Neural cell (in vitro differentiated cells): ENCODE data around the gene LUC7L2. TPM values are rescaled to one million over a fixed set of nuclear protein-coding genes. Genes with fewer than 3 reads are reported as not detected.

Experiments
- H2AFZ ChIP-seq: fragments of 200-600, 300-800 bp; sonication (generic), shearing (Covaris generic); 2 replicates; pipeline ENCODE4 v1.6.0; 2014; ENCODE audit warnings: low read depth, mild to moderate bottlenecking, antibody characterized with exemption, low read length, moderate library complexity
- H3F3A ChIP-seq: fragments of 200-600 bp; shearing (Covaris generic); 2 replicates; pipeline ENCODE4 v1.6.1; 2016; ENCODE audit warnings: mild to moderate bottlenecking, moderate library complexity, mixed read lengths, antibody characterized with exemption, low read length; ENCODE audit not compliant: insufficient read depth, poor library complexity, severe bottlenecking
- H3K27ac ChIP-seq: fragments of 200-600, 300-800 bp; sonication (generic), shearing (Covaris generic); 2 replicates; pipeline ENCODE4 v1.5.1; 2014; ENCODE audit warnings: mild to moderate bottlenecking, low read length, moderate library complexity
- H3K27me3 ChIP-seq: fragments of 300-800, 200-600 bp; sonication (generic), shearing (Covaris generic); 2 replicates; pipeline ENCODE4 v1.6.0; 2014; ENCODE audit warnings: mild to moderate bottlenecking, low read depth, low read length, moderate library complexity; ENCODE audit not compliant: insufficient read depth
- H3K36me3 ChIP-seq: fragments of 300-800, 200-600 bp; sonication (generic), shearing (Covaris generic); 2 replicates; pipeline ENCODE4 v1.5.1; 2014; ENCODE audit warnings: mild to moderate bottlenecking, antibody characterized with exemption, low read length, moderate library complexity; ENCODE audit not compliant: insufficient read depth
- H3K4me2 ChIP-seq: fragments of 300-800, 200-600 bp; sonication (generic), shearing (Covaris generic); 2 replicates; pipeline ENCODE4 v1.6.0; 2014; ENCODE audit warnings: mild to moderate bottlenecking, low read length
- H3K4me3 ChIP-seq: fragments of 300-800, 200-600 bp; sonication (generic), shearing (Covaris generic); 2 replicates; pipeline ENCODE4 v1.5.1; 2014; ENCODE audit warnings: mild to moderate bottlenecking, low read length, moderate library complexity
- H3K79me2 ChIP-seq: fragments of 200-600 bp; shearing (Covaris generic); replicated peaks from 2 replicates; pipeline ENCODE4 v1.6.0; 2014; ENCODE audit warnings: mild to moderate bottlenecking, low read length, moderate library complexity; ENCODE audit not compliant: insufficient read depth
- H3K9ac ChIP-seq: fragments of 300-800, 200-600 bp; sonication (generic), shearing (Covaris generic); 2 replicates; pipeline ENCODE4 v1.6.1; 2016; ENCODE audit warnings: mild to moderate bottlenecking, low read length, mixed read lengths
- H3K9me2 ChIP-seq: fragments of 200-600 bp; shearing (Covaris generic); 2 replicates; pipeline ENCODE4 v1.6.1; 2016; ENCODE audit warnings: mild to moderate bottlenecking, low read length, mixed read lengths; ENCODE audit not compliant: insufficient read depth
- H3K9me3 ChIP-seq: fragments of 200-600, 300-800 bp; sonication (generic), shearing (Covaris generic); 2 replicates; pipeline ENCODE4 v1.6.1; 2016; ENCODE audit warnings: mild to moderate bottlenecking, mixed run types, low read length, moderate library complexity, mixed read lengths
- H4K20me1 ChIP-seq: fragments of 200-600 bp; shearing (Covaris generic); 2 replicates; pipeline ENCODE4 v1.6.1; 2016; ENCODE audit warnings: mild to moderate bottlenecking, mixed run types; ENCODE audit not compliant: insufficient read depth
- CTCF ChIP-seq: fragments of 450-650 bp; IDR thresholded peaks from 2 replicates; pipeline ENCODE4 v1.5.1; 2014; ENCODE audit warnings: antibody characterized with exemption, mild to moderate bottlenecking, moderate library complexity; ENCODE audit not compliant: poor library complexity, severe bottlenecking
- EP300 ChIP-seq: fragments of 450-650 bp; conservative IDR thresholded peaks from 2 replicates; pipeline ENCODE4 v1.6.1; 2014; ENCODE audit warnings: antibody characterized with exemption, mild to moderate bottlenecking, moderate library complexity; ENCODE audit not compliant: poor library complexity, severe bottlenecking
- EZH2 ChIP-seq: fragments of 200-600, 300-800 bp; shearing (Covaris generic), sonication (generic); IDR thresholded peaks from 2 replicates; pipeline ENCODE4 v1.6.1; 2014; ENCODE audit warnings: antibody characterized with exemption, low read length, borderline replicate concordance, mild to moderate bottlenecking; ENCODE audit not compliant: insufficient read depth, poor library complexity, severe bottlenecking
- MXI1 ChIP-seq: fragments of 450-650 bp; conservative IDR thresholded peaks from 2 replicates; pipeline ENCODE4 v1.6.1; 2014; ENCODE audit warnings: antibody characterized with exemption, mild to moderate bottlenecking; ENCODE audit not compliant: poor library complexity, severe bottlenecking
- POLR2AphosphoS5 ChIP-seq: IDR thresholded peaks from 2 replicates; pipeline ENCODE4 v1.6.1; 2012
- RAD21 ChIP-seq: fragments of 450-650 bp; conservative IDR thresholded peaks from 2 replicates; pipeline ENCODE4 v1.6.1; 2014; ENCODE audit warnings: antibody characterized with exemption, mild to moderate bottlenecking, moderate library complexity
- REST ChIP-seq: IDR thresholded peaks from 2 replicates; pipeline ENCODE4 v1.6.1; 2012; ENCODE audit warnings: borderline replicate concordance
- SMC3 ChIP-seq: fragments of 450-650 bp; conservative IDR thresholded peaks from 2 replicates; pipeline ENCODE4 v1.6.1; 2014; ENCODE audit warnings: antibody characterized with exemption, mild to moderate bottlenecking, moderate library complexity; ENCODE audit not compliant: poor library complexity
- TAF1 ChIP-seq: IDR thresholded peaks from 2 replicates; pipeline ENCODE4 v1.6.1; 2012; ENCODE audit warnings: low read depth
- polyA plus RNA-seq: library from polyadenylated mRNA; depleted of rRNA; stranded (reverse); fragments of >200 nt; gene quantifications from 2 replicates; pipeline ENCODE4 v1.2.3, GENCODE V29; 2014

The LUC7L2 gene
- polyA plus RNA-seq, 1 donor from 2014 or later = 153 TPM

GRCh38 chr7:139360210-139360947, 685 bp downstream of the LUC7L2 start:
- Histone ChIP-seq H3K4me3 (peak overlapping the region; percentile 83), H3K9me2 (no peaks in the 10 kb centered on the region), H3K9ac (peak overlapping the region; percentile 96), H2AFZ (peak overlapping the region; percentile 77), H3K27ac (peak overlapping the region; percentile 98), H3K9me3 (no peaks in the 10 kb centered on the region), H3F3A (no peaks in the 10 kb centered on the region), H3K79me2 (peaks cover 50% of the 10 kb centered on the region), H3K36me3 (no peaks in the 10 kb centered on the region), H3K27me3 (no peaks in the 10 kb centered on the region), H3K4me2 (peak overlapping the region; percentile 69), H4K20me1 (no peaks in the 10 kb centered on the region)
- no peak for TF ChIP-seq RAD21
- TF ChIP-seq TAF1 = peak; percentile 84
- TF ChIP-seq EP300 = no peak
- no peak for TF ChIP-seq CTCF
- TF ChIP-seq REST = peak; percentile 80
- no peak for TF ChIP-seq SMC3
- TF ChIP-seq MXI1 = peak; percentile 43
- TF ChIP-seq POLR2AphosphoS5 = peak; percentile 79
- no peak for TF ChIP-seq EZH2

GRCh38 chr7:139360948-139361307, 1.2 kb downstream of the LUC7L2 start:
- Histone ChIP-seq H3K9me2 (no peaks in the 10 kb centered on the region), H3K4me3 (peak overlapping the region; percentile 83), H3K79me2 (peaks cover 55% of the 10 kb centered on the region), H3K27me3 (no peaks in the 10 kb centered on the region), H3K36me3 (no peaks in the 10 kb centered on the region), H3K4me2 (peak overlapping the region; percentile 69), H3K9ac (peak overlapping the region; percentile 96), H3K9me3 (no peaks in the 10 kb centered on the region), H4K20me1 (no peaks in the 10 kb centered on the region), H3K27ac (peak overlapping the region; percentile 98), H3F3A (no peaks in the 10 kb centered on the region), H2AFZ (peak overlapping the region; percentile 7)
- TF ChIP-seq EZH2 = no peak
